GM21723 (cell line): ENCODE measurements around the gene SLC9A3.

Experiments used
- ATAC-seq: cut with Tn5 transposase; IDR thresholded peaks from one replicate; pipeline ENCODE4 v1.9.1; 2021; ENCODE audit warnings: mild to moderate bottlenecking, moderate library complexity; ENCODE audit not compliant: unreplicated experiment

The SLC9A3 gene

GRCh38 chr5:527646-528628 lies 3.7 kb upstream of the SLC9A3 start:
- no peak for ATAC-seq

GRCh38 chr5:526456-527088 lies 2.3 kb upstream of the SLC9A3 start:
- no peak for ATAC-seq

- no peak for ATAC-seq
These were observed 1.7 kb upstream of the SLC9A3 start for GRCh38 chr5:525916-526315.

- ATAC-seq, result no peak
These were observed 918 bp upstream of the SLC9A3 start for GRCh38 chr5:524973-525761.

GRCh38 chr5:523441-524222 lies 617 bp downstream of the SLC9A3 start:
- ATAC-seq, result no peak

- no peak for ATAC-seq
These were observed 1.3 kb downstream of the SLC9A3 start for GRCh38 chr5:522899-523440.

GRCh38 chr5:522116-522515 lies 2.1 kb downstream of the SLC9A3 start:
- no peak for ATAC-seq

GRCh38 chr5:521680-522079 lies 2.6 kb downstream of the SLC9A3 start:
- ATAC-seq, result no peak

GRCh38 chr5:520850-521226 lies 3.4 kb downstream of the SLC9A3 start:
- ATAC-seq, result no peak

- no peak for ATAC-seq
These were observed 3.9 kb downstream of the SLC9A3 start for GRCh38 chr5:520196-520849.

GRCh38 chr5:518721-519120 lies 5.5 kb downstream of the SLC9A3 start:
- no peak for ATAC-seq

GRCh38 chr5:517535-518100 lies 6.6 kb downstream of the SLC9A3 start:
- ATAC-seq, result no peak

GRCh38 chr5:516980-517379 lies 7.3 kb downstream of the SLC9A3 start:
- ATAC-seq, result no peak

GRCh38 chr5:516338-516925 lies 7.8 kb downstream of the SLC9A3 start:
- ATAC-seq, result no peak

- ATAC-seq, result no peak
These were observed 8.9 kb downstream of the SLC9A3 start for GRCh38 chr5:515273-515836.

GRCh38 chr5:514673-515072 lies 9.6 kb downstream of the SLC9A3 start:
- no peak for ATAC-seq

- ATAC-seq, result no peak
These were observed 10.2 kb downstream of the SLC9A3 start for GRCh38 chr5:514101-514485.

GRCh38 chr5:513216-514100 lies 10.8 kb downstream of the SLC9A3 start:
- no peak for ATAC-seq
